AG04449 (cell line): Measurements from ENCODE around the gene BPIFB1.

ENCODE experiments used
- CTCF ChIA-PET: fragments of 350-600 bp; formaldehyde crosslinking; extraction: SDS; loops from one replicate; lab custom pipeline; 2021; ENCODE audit warnings: antibody characterized with exemption; lab: Yijun Ruan, JAX
- POLR2A ChIA-PET: fragments of 400-600, 350-600 bp; formaldehyde crosslinking; extraction: SDS; loops from one replicate; lab custom pipeline; 2020; ENCODE audit warnings: antibody characterized with exemption, inconsistent platforms; lab: Yijun Ruan, JAX
- DNase-seq: peaks from one replicate; pipeline ENCODE4 v3.0.0-alpha.2; 2010; ENCODE audit warnings: low read depth, low spot score
- H3K4me3 ChIP-seq: 2 replicates; pipeline ENCODE4 v1.5.1; 2011; ENCODE audit warnings: low read depth, mild to moderate bottlenecking, control low read depth, low read length
- TF ChIP-seq, protein P1 (sequence below): IDR thresholded peaks from one replicate; pipeline ENCODE4 v1.5.1; 2011; ENCODE audit warnings: mild to moderate bottlenecking, moderate library complexity, low read length, control low read depth, inconsistent platforms; ENCODE audit not compliant: insufficient read depth; ENCODE audit errors: missing control alignments

Gene BPIFB1

DNA sequence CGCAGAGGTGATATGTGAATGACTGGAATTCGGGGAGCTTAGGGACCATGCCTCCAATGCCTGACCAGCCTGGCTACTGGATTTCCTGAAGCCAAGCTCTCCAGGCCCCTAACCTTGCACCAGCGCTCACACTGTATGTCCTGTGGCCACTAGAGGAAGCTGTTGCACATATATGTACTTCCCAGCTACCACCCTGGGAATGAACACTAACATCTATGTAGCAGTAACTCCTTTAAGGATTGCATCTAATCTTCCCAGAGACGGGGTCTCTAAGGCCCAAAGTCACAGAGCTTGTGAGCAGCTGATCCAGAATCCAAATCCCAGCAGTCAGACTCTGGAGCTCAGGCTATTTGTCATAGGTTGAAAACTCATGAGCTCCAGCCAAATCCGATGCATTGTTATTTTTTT is 20.4 kb upstream of the BPIFB1 start:
- no peak overlapping the region for H3K4me3 ChIP-seq
- POLR2A ChIA-PET: no interaction called here
- TF ChIP-seq, protein P1, sequence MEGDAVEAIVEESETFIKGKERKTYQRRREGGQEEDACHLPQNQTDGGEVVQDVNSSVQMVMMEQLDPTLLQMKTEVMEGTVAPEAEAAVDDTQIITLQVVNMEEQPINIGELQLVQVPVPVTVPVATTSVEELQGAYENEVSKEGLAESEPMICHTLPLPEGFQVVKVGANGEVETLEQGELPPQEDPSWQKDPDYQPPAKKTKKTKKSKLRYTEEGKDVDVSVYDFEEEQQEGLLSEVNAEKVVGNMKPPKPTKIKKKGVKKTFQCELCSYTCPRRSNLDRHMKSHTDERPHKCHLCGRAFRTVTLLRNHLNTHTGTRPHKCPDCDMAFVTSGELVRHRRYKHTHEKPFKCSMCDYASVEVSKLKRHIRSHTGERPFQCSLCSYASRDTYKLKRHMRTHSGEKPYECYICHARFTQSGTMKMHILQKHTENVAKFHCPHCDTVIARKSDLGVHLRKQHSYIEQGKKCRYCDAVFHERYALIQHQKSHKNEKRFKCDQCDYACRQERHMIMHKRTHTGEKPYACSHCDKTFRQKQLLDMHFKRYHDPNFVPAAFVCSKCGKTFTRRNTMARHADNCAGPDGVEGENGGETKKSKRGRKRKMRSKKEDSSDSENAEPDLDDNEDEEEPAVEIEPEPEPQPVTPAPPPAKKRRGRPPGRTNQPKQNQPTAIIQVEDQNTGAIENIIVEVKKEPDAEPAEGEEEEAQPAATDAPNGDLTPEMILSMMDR: peak; percentile 69
- CTCF ChIA-PET: interaction anchor here (0.9 to 2.4 kb wide), 9 partner anchors 9 to 404 kb away, joined by 3 to 13 read pairs (median 4); partner anchors contain the start of gene ACTL10
- no peak for DNase-seq

GRCh38 chr20:33263784-33264183 is 19.2 kb upstream of the BPIFB1 start:
- ChIA-PET CTCF (interaction anchor here (1.0 to 1.6 kb wide), 2 partner anchors 35 to 403 kb away, joined by 3 to 4 read pairs; partner anchors contain the start of gene ACTL10), POLR2A (no interaction called here)
- no peak overlapping the region for H3K4me3 ChIP-seq
- DNase-seq: no peak
- TF ChIP-seq, protein P1: no peak

- POLR2A ChIA-PET: no interaction called here
Measured at GRCh38 chr20:33267701-33268100, 15.3 kb upstream of the BPIFB1 start.

GRCh38 chr20:33272155-33272873 is 10.7 kb upstream of the BPIFB1 start:
- no peak for DNase-seq
- ChIA-PET POLR2A (no interaction called here), CTCF (interaction anchor here (1.8 kb wide), 1 partner anchor 10 kb away, joined by 6 read pairs; no protein-coding TSS in a partner anchor)
- TF ChIP-seq, protein P1: no peak
- H3K4me3 ChIP-seq: no peak overlapping the region

More at GRCh38 chr20:33267701-33268100, 15.3 kb upstream of the BPIFB1 start:
- TF ChIP-seq, protein P1: no peak
- no peak overlapping the region for H3K4me3 ChIP-seq
- no peak for DNase-seq
- CTCF ChIA-PET: no interaction called here

GRCh38 chr20:33273117-33273851 is 9.7 kb upstream of the BPIFB1 start:
- ChIA-PET CTCF (no interaction called here), POLR2A (no interaction called here)
- TF ChIP-seq, protein P1: no peak
- DNase-seq: no peak
- no peak overlapping the region for H3K4me3 ChIP-seq

DNA sequence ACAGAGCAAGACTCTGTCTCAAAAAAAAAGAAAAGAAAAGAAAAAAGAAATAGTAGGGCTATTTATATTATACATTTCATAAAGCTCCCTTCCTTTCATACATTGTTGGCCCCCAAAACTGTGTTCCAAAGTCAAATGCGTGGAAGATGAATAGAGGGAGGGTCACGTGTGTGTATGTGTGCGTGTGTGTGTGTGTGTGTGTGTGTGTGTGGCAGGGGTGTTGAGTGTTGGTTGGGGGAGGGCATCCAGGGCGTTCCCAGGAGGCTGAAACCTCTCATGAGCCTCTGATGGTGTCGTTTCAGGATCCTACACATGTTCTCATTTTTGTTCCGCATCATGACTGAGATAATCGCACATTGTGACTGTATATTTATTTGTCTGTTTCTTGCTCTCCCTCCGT is 7.8 kb upstream of the BPIFB1 start:
- TF ChIP-seq, protein P1: no peak
- DNase-seq: no peak
- ChIA-PET CTCF (interaction anchor here (1.8 kb wide), 1 partner anchor 13 kb away, joined by 6 read pairs; no protein-coding TSS in a partner anchor), POLR2A (no interaction called here)
- no peak overlapping the region for H3K4me3 ChIP-seq
